Cardiac fibroblast (primary cell): ENCODE measurements around the gene RAG1.

Source experiments
- DNase-seq, 2 donors: peaks; one replicate each; pipeline versions ENCODE4 v3.0.0 to v3.0.0-alpha.2; 2010; ENCODE audit warnings: low read depth in 2 of 2
- H3K4me3 ChIP-seq, 2 donors: replicated peaks in 1 of 2; 1 replicate in 1 of 2; 2 replicates in 1 of 2; pipeline ENCODE4 v1.5.1; 2011; ENCODE audit warnings: low read depth in 2 of 2, low read length in 2 of 2, mild to moderate bottlenecking in 2 of 2, moderate library complexity in 1 of 2
- CTCF ChIP-seq: IDR thresholded peaks from one replicate; pipeline ENCODE4 v1.5.1; 2011; ENCODE audit warnings: low read depth, mild to moderate bottlenecking, low read length, inconsistent platforms

RAG1 gene

GRCh38 chr11:36588099-36588498, 20.3 kb downstream of the RAG1 start:
- H3K4me3 ChIP-seq: no peak overlapping the region
- peak in 1 of 2 donors; percentile 3 for DNase-seq
- no peak for TF ChIP-seq CTCF

GRCh38 chr11:36590513-36590912, 22.7 kb downstream of the RAG1 start:
- no peak for DNase-seq
- no peak overlapping the region for H3K4me3 ChIP-seq
- TF ChIP-seq CTCF: no peak

- no peak for DNase-seq
- no peak for TF ChIP-seq CTCF
- no peak overlapping the region for H3K4me3 ChIP-seq
Measured at GRCh38 chr11:36591433-36591832, 23.6 kb downstream of the RAG1 start.

GRCh38 chr11:36594316-36594989, 26.6 kb downstream of the RAG1 start, which contains the start of gene IFTAP:
Gene IFTAP, plus strand, starts transcription at chr11:36594502. Its CDS starts 15,602 bp downstream, at chr11:36610104.
- peak within 1 kb of the TSS; percentile 80 to 85 for H3K4me3 ChIP-seq
- DNase-seq: peak; percentile 93
- no peak for TF ChIP-seq CTCF

GRCh38 chr11:36596880-36597279, 29.1 kb downstream of the RAG1 start:
- no peak for DNase-seq
- TF ChIP-seq CTCF: no peak
- H3K4me3 ChIP-seq: no peak overlapping the region

- no peak for DNase-seq
- no peak within 1 kb of the TSS for H3K4me3 ChIP-seq
- TF ChIP-seq CTCF: no peak
Measured at GRCh38 chr11:36598051-36598450, 30.2 kb downstream of the RAG1 start, which contains the start of gene RAG2. Gene RAG2, minus strand, starts transcription at chr11:36598236. Its CDS starts 4,068 bp downstream, at chr11:36594168.

GRCh38 chr11:36600180-36600579, 32.4 kb downstream of the RAG1 start:
- no peak for DNase-seq
- no peak for TF ChIP-seq CTCF
- no peak overlapping the region for H3K4me3 ChIP-seq
